ENCODE measurements around the gene IL5RA.

IL5RA gene

GRCh38 chr3:3066910-3067309, 43.3 kb downstream of the IL5RA start:
- no peak for TF ChIP-seq CTCF (IDR thresholded peaks at IDR 0.05; ENCODE audit: borderline replicate concordance, insufficient read depth, low read depth, low read length)
- no peak overlapping the region for H3K4me3 ChIP-seq (ENCODE audit: low read depth, low read length)

DNA sequence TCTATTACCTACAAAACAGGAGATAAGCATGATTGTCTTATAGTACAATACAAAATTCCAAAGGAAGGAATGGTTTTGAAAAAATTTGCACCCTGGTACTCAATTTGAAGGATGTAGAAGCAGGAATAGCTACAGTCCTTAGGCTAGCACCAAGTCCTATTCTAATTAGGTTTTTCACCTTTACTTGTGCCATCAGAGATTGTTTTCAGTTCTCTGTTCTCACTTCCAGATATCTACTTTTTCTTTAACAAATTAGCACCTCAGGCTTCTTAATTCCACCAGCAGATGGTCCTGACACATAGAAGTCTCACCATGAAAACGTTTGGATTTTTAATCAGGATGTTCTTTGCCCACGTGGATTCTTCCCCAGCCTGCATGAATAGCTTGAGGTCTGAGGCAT, 43.8 kb downstream of the IL5RA start:
- no peak for TF ChIP-seq CTCF (IDR thresholded peaks at IDR 0.05; ENCODE audit: borderline replicate concordance, insufficient read depth, low read depth, low read length)
- no peak overlapping the region for H3K4me3 ChIP-seq (ENCODE audit: low read depth, low read length)

DNA sequence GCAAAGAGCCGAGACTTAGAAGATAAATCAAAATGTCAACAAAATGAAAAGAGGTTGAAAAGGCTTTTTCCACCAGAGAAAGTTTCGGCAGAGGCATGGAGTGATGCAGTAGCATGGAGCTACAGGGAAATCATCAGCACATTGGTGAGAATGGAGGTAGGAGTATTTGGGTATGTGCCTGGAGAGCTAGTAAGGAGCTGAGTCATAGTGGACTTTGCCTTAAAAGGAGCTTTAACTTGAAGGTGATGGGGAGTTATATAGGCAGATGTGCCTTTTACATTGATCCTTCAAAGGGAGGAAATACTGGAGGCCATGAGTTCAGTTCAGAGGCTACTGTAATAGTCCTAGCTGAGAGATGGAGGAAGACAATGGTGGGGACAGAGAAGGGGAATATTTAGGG, 44.3 kb downstream of the IL5RA start:
- TF ChIP-seq CTCF (IDR thresholded peaks at IDR 0.05; ENCODE audit: borderline replicate concordance, insufficient read depth, low read depth, low read length) = no peak
- H3K4me3 ChIP-seq (ENCODE audit: low read depth, low read length) = no peak overlapping the region

- H3K4me3 ChIP-seq (ENCODE audit: low read depth, low read length) = no peak overlapping the region
- TF ChIP-seq CTCF (IDR thresholded peaks at IDR 0.05; ENCODE audit: borderline replicate concordance, insufficient read depth, low read depth, low read length) = no peak
These were observed 45.9 kb downstream of the IL5RA start for GRCh38 chr3:3064297-3064696.

- no peak overlapping the region for H3K4me3 ChIP-seq (ENCODE audit: low read depth, low read length)
- TF ChIP-seq CTCF (IDR thresholded peaks at IDR 0.05; ENCODE audit: borderline replicate concordance, insufficient read depth, low read depth, low read length) = no peak
These were observed 50.5 kb downstream of the IL5RA start for GRCh38 chr3:3059645-3060044.

DNA sequence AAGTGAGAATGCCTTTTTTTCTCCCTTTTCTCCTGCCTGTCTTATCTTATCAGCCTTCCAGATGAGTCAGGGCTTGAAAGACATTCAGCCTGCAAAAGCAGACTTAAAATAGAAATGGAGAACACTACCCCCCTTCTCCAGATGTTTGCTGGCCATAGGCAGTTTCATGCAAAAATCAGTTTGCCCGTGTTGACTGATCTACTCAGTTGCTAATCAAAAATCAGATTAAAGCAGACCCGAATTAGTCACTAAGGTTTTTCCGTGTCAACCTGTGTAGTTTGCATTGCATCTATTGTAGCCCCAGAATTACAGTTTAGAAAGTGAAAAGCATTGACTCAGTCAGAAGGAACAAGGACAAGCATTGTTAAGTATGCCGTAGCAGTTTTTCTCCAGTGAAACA, 56.2 kb downstream of the IL5RA start:
- no peak overlapping the region for H3K4me3 ChIP-seq (ENCODE audit: low read depth, low read length)
- no peak for TF ChIP-seq CTCF (IDR thresholded peaks at IDR 0.05; ENCODE audit: borderline replicate concordance, insufficient read depth, low read depth, low read length)

DNA sequence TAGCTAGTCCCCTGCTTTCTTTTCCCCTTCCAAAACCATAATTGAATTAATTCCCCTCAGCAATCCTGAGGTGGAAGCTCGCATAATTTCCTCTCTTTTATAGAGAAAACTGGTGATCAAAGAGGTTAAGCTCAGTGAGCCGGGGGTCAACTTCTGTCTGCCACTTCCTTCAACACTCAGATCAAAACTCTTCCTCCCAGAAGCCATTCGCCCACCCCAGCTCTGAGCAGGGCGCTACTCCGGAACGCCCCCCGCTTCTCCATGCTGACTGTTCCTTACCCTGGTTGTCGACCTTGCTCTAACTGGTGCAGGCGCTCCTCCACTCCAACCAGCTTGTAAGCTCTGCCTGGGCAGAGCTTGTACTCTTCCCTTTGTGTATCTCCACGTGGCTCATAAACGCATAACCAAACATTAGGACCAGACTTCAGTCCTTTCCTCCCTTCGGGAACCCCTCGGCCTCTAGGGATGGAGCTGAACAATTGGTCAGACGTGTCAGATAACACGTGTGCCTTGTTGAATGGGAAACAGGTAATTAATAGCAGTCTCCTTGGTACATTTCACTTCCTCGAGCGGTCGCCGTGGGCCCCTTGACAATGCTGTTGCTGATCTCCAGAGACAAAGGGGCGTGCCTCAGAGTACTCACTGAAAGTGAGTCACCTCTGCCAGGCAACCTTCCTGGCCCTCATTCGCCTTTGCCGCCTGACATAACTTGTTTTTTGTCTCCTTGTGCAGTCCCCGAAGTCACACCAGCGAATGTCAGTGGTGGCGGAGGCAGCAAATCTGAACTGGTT, 71.8 kb downstream of the IL5RA start:
- H3K4me3 ChIP-seq (ENCODE audit: low read depth, low read length) = no peak overlapping the region
- TF ChIP-seq CTCF (IDR thresholded peaks at IDR 0.05; ENCODE audit: borderline replicate concordance, insufficient read depth, low read depth, low read length) = no peak

Data from GM12875 (cell line).